ENCODE measurements around the gene NDST1.
A peak's percentile ranks its signal among the peaks of the same experiment; 100 is the strongest.
"Not testable (repeated sequence)": the region's sequence is repeated elsewhere in the genome, so short reads cannot be mapped to it uniquely, and the experiment has no call there.

NDST1 gene

GRCh38 chr5:150507474-150508276 lies at the start of gene NDST1:
Gene NDST1 (plus strand): TSS chr5:150508131. CDS start chr5:150521255, 13,124 bp downstream.
- DNase-seq (ENCODE audit: low spot score): no peak

GRCh38 chr5:150458802-150459557 lies 49.0 kb upstream of the NDST1 start:
- DNase-seq (ENCODE audit: low spot score): peak; percentile 78

- no peak for DNase-seq (ENCODE audit: low spot score)
Measured at GRCh38 chr5:150460781-150461180, 47.1 kb upstream of the NDST1 start.

GRCh38 chr5:150461231-150461630 lies 46.7 kb upstream of the NDST1 start:
- DNase-seq (ENCODE audit: low spot score): no peak

GRCh38 chr5:150464554-150465012 lies 43.3 kb upstream of the NDST1 start:
- DNase-seq (ENCODE audit: low spot score): no peak

GRCh38 chr5:150465927-150466326 lies 42.0 kb upstream of the NDST1 start:
- no peak for DNase-seq (ENCODE audit: low spot score)

GRCh38 chr5:150468206-150468605 lies 39.7 kb upstream of the NDST1 start:
- no peak for DNase-seq (ENCODE audit: low spot score)

GRCh38 chr5:150469718-150470469 lies 38.0 kb upstream of the NDST1 start:
- DNase-seq (ENCODE audit: low spot score): peak; percentile 97

GRCh38 chr5:150473673-150474358 lies 34.1 kb upstream of the NDST1 start:
- DNase-seq (ENCODE audit: low spot score): peak; percentile 100

GRCh38 chr5:150476568-150476967 lies 31.4 kb upstream of the NDST1 start:
- DNase-seq (ENCODE audit: low spot score): not testable (repeated sequence)

GRCh38 chr5:150479416-150479815 lies 28.5 kb upstream of the NDST1 start:
- no peak for DNase-seq (ENCODE audit: low spot score)

- no peak for DNase-seq (ENCODE audit: low spot score)
Measured at GRCh38 chr5:150481708-150481965, 26.3 kb upstream of the NDST1 start.

GRCh38 chr5:150481972-150482406 lies 25.9 kb upstream of the NDST1 start:
- no peak for DNase-seq (ENCODE audit: low spot score)

- DNase-seq (ENCODE audit: low spot score): no peak
Measured at GRCh38 chr5:150484964-150485692, 22.8 kb upstream of the NDST1 start.

GRCh38 chr5:150485693-150486401 lies 22.1 kb upstream of the NDST1 start:
- DNase-seq (ENCODE audit: low spot score): peak; percentile 65

- DNase-seq (ENCODE audit: low spot score): peak; percentile 76
Measured at GRCh38 chr5:150486402-150487198, 21.3 kb upstream of the NDST1 start.

- DNase-seq (ENCODE audit: low spot score): peak; percentile 71
Measured at GRCh38 chr5:150487199-150488061, 20.5 kb upstream of the NDST1 start.

- peak; percentile 82 for DNase-seq (ENCODE audit: low spot score)
Measured at GRCh38 chr5:150488519-150489359, 19.2 kb upstream of the NDST1 start.

All from kidney tubule cell (primary cell).